HS-5 (cell line): Measurements from ENCODE around the gene KRTAP5-2.
"Not testable (repeated sequence)": the region's sequence is repeated elsewhere in the genome, so short reads cannot be mapped to it uniquely, and the experiment has no call there.

Experiments used
- DNase-seq: peaks from one replicate; pipeline ENCODE4 v3.0.0-alpha.2; 2012; ENCODE audit warnings: low read depth

Gene KRTAP5-2

DNA sequence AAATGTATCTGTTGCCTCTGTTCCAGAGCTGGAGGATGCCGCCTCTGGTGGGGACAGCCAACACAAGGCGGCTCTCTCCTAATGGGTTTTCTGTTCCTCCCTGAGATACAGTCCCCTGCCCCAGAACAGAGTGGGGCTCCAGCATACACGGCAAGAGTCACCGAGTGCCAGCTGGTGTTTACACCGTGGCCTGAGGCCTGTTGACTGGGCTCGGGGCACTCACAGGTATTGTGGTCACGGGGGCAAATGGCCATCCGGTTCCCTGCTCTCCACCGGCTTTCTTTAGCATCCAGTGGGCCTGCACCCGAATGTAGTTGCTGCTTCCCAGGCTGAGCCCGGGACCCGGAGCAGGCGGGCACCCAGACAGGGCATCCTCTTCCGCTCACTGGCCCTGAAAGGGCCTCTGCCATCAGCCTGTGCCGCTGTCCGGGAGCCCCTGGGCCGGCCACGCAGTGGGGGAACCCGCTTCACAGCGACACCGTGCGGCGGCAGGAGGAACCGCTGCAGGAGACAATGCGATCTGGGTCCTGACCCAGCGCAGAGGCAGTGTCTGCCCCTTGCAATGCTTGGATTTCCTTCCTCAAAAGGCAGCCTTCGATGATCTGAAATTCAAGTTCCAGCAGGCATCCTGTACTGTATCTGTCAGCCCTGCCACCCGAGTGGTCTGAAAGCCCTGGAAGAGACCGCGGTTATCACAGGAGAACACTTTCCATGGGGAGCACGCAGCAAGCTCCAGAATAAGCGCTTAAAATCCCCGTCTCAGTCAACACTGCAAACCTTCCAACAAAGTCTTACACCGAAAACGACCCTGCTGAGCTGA, 30.6 kb upstream of the KRTAP5-2 start:
- no peak for DNase-seq

DNA sequence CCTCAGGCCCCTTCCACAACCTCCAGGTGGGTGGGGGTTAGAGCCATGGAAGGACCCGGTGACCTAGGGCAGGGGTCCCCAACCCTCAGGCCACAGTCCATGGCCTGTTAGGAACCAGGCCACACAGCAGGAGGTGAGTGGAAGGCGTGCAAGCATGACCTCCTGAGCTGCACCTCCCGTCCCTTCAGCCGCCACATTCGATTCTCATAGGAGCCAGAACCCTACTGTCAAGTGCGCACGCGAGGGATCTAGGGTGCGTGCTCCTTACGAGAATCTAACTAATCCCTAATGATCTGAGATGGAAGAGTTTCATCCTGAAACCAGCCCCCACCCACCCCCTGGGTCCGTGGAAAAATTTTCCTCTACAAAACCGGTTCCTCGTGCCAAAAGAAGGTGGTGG, 27.4 kb upstream of the KRTAP5-2 start:
- no peak for DNase-seq

DNA sequence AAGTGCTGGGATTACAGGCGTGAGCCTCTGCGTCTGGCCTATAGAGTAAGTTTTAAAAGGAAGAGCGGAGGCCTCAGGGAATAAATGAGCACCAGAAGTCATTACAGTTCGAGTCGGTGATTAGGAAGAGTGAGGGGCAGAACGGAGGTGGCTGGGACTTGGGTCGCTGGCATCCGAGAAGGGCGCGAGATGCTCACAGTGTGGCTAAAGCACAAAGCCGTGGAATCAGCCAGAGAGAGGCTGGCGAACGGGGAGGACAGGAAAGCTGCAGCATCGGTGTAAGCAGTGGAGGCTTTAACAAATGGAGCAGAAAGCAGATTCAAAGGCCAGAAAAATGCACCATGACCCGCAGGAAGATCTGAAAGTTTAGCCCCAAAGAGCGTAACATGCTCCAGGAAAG, 26.5 kb upstream of the KRTAP5-2 start:
- DNase-seq = no peak

DNA sequence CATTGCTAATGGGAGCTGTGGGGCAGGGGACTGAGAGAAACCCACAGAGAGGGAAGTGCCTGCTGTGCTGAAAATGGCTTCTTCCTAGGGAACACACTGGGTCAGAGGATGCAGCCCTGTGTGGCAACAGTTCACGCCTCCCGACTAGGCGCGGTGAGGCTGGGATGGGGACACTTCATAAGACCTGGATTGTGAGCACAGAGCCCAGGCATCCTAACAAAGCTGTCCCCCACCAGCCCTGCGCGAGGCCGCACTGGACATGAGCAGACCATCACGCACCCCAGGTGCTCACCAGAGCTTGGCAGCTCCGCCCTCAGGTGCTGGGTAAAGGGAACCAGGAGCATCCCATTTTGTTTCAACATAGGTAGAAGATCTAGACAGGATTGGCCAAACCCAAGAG, 25.6 kb upstream of the KRTAP5-2 start:
- DNase-seq = no peak

DNA sequence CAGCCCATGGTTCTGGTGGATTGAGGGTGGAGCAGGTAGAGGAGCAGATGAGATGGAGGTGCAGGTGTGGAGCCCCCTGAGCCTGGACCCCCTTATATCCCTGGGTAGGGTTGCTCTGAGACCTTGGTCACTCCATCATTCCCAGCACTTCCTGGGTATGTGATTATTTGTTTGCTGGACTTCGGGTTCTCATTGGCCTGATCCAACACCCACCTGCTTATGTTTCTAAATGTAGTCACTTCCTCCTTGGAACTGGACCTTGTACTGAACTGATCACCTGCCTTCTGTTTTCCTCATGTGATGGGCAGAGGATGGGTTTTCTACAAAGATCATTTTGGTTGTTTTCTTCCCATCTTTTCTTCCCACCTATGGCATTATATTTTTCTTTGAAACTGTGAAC, 24.0 kb upstream of the KRTAP5-2 start, which contains the start of gene KRTAP5-4:
KRTAP5-4 (minus strand) TSS at position 53 of the 400 bp plus-strand sequence; CDS start at position 8, 45 bp downstream.
- no peak for DNase-seq

DNA sequence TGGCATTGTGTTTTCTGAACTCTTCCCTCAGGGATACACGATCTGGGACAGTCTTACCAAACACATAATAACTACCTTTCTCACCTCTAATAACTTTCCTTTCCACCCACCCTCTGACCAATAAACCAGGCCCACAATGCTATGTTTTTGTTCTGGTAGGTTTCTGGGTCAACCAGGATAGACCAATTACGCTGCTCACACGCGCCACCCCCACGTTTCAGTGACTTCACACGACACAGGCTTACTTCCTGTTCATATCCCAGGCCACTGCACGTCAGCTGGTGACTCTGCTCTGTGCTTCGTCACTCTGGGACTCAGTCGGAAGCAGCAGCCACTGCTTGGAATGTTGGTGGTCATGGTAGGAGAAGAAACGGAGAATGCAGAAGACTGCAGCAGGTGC, 21.4 kb upstream of the KRTAP5-2 start:
- no peak for DNase-seq

DNA sequence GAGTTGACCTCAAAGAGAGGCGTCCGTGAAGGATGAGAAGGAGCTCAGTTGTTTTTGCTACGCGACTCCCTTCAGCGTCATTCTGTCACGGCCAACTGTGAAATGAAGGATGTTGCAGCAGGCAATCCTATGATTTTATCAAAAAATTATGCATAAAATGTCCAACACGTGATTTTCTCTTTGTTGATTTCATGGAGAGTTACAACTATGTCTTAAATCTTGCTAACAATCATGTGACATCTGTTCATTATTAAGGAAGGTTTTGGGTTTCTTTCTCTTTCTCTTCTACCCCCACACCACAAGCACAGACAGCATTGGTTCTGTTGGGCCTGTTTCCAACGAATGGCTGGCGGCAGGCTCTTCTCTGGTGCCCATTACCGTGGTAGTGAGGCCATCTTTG, 20.1 kb upstream of the KRTAP5-2 start:
- no peak for DNase-seq

DNA sequence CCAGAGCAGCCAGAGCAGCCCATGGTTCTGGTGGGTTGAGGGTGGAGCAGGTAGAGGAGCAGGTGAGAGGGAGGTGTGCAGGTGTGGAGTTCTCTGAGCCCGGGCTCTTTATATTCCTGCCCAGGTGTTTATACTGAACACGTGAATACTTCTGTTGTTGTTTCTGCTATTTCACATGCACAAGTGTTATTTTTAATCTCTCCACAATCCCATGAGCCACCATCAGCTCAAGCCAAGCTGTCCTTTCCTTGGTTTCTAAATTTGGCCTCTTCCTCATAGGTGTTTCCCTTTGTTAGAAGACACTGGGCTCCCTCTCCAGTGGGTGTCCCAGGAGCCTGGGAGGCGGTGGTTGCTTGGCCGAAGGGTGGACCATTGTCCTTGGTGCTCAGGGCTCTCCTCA, 10.3 kb upstream of the KRTAP5-2 start, which contains the start of gene KRTAP5-3:
KRTAP5-3 (minus strand) TSS at position 101 of the 400 bp plus-strand sequence; CDS start at position 23, 78 bp downstream.
- DNase-seq = no peak

DNA sequence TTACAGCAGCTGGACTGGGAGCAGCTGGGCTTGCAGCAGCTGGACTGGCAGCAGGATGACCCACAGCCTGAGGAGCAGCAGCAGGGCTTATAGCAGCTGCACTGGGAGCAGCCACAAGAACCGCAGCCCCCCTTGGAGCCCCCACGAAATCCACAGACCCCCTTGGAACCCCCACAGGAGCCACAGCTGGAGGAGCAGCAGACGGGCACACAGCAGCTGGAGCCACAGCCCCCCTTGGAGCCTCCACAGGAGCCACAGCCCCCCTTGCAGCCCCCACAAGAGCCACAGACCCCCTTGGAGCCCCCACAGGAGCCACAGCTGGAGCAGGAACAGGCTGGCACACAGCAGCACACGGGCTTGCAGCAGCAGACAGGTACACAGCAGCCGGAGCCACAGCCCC, 9.8 kb upstream of the KRTAP5-2 start:
- DNase-seq = not testable (repeated sequence)

DNA sequence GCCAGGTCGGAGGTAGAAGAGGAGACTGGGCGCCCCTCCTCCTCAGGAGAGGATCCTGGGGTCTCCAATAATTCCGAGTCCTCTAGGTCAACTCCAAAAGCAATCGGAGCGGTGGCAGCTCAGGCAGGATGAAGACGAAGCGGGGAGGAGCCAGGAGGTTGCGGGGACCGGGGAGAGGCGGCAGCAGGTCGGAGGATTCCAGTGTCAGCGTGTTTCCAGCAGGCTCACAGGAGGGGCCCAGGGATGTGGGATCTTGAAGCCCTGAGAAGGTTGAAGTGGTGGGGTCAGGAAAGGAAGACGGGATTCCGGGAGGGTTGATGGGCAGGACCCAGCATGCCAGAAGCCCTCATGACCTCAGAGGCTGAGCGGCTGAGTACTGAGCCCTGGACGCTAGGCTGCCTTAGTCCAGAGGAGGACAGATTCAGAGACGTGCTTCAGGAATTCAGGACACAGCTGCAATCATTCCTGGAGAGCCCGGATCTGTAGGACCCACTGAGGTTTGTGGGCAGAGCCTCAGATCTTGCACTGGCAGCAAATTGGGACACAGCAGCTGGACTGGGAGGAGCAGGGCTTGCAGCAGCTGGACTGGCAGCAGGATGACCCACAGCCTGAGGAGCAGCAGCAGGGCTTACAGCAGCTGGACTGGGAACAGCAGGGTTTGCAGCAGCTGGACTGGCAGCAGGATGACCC, 9.2 kb upstream of the KRTAP5-2 start:
- not testable (repeated sequence) for DNase-seq

DNA sequence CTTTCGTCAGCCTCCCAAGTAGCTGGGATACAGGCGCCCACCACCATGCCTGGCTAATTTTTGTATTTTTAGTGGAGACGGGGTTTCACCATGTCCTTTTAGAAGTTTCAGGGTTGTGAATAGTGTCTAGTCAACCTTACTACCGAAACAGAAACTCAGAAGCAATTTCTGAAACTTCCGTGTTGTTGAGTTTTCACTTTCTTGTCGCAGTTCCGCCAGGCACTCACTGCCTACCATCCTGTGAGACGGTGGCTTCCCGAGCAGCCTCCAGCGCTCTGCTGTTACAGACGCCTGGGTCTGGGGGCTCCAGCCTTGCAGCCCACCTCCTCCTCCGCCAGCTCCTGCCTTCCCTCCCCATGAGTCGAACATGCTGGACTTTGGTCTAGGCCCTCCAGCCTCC, 7.8 kb upstream of the KRTAP5-2 start:
- not testable (repeated sequence) for DNase-seq

DNA sequence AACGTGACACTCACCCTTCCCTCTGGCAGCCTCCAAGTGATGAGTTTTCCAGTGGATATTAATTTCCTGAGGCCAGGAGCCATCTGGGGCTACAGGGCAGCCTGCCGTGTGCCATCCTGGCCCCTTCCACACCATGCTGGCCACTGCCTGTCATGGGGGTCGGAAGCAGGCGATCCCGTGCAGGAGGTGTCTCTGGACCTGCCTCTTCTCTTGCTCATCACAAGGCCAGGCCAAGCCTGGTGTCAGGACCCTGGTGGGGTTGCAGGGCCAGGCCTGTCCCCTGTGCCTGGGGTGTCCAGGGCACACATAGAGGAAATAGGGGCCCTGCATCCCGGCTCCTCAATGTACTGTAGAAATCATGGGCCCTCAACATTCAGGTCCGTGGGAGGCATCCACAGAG, 6.6 kb upstream of the KRTAP5-2 start:
- DNase-seq = no peak

DNA sequence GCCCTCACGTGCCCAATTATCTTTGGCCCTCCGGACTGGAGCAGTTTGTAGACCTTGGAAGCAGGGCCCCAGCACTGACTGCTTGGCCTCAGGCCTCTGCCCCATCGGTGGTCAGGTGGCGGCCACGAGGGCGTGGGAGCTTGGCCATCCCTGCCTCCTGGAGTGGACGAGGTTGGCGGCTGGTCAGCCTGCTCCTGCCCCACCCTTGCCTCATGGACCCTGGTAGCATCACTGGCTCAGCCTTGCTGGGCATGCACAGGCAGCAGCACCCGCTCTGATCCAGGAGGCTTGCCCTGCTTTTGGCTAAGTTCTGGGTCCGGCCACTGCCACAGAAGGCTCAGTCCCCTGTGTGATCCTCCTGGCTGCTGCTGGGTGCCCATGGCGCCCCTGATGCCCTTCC, 6.1 kb upstream of the KRTAP5-2 start:
- DNase-seq = no peak

DNA sequence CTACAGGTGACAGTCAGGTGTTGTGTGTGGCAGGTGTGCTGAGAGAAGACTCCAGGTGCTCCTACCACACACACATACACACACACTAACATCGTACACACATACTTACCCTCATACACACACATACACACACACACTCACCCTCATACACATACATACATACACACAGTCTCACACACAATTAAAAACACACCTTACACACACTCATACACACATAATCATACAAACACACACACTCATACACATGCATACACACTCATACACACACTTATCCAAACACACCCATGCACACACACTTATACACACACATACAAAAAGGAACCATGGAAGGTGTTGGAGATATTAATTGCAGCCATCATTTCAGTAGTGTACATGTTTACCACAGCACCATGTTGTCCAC, 5.5 kb upstream of the KRTAP5-2 start:
- no peak for DNase-seq

DNA sequence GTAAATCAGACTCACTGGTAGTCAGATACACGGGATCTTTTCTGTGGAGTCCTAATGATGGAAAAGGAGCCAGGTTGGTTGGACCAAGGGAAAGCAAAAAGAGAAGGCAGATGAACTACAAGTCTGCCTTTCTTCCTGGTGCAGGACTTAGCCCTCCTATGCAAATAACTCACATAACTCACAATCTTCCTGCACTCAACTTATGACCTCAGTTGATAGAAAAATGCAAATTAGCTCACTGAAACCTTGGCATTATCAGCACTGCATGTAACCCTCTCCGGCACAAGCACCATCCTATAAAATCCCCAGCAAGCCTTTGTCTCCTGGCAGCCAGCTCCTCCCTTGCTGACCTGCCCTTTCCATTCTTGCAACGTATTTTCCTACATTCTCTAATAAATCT, 3.6 kb upstream of the KRTAP5-2 start:
- DNase-seq = not testable (repeated sequence)

DNA sequence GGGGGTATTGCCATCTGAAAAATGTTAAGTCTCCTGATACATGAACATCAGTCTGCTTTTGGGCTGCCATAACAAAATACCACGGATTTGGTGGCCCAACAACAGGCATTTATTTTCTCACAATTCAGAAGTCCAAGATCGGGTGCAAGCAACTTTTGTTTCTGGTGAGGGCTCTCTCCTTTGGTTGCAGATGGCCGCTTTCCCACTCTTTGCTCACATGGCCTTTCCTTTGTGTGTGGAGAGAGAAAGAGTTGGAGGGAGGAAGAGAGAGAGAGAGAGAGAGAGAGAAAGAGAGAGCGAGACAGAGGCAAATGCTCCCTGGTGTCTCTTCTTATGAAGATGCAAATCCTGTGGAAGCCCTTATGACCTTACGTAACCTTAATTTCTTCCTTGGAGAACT, 2.5 kb upstream of the KRTAP5-2 start:
- no peak for DNase-seq

DNA sequence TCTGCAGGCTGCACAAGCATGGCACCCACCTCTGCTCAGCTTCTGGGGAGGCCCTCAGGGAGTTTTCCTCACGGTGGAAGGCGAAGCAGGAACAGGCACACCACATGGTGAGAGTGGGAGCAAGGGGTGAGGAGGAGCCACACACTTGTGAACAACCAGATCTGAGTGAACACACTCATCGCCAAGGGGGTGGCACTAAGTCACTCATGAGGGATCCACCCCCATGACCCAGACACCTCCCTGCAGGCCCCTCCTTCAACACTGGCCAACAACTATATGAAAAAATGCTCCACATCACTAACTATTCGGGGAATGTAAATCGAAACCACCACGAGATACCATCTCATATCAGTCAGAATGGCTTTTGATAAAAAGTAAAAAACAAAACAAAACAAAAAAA, 722 bp upstream of the KRTAP5-2 start:
- no peak for DNase-seq

DNA sequence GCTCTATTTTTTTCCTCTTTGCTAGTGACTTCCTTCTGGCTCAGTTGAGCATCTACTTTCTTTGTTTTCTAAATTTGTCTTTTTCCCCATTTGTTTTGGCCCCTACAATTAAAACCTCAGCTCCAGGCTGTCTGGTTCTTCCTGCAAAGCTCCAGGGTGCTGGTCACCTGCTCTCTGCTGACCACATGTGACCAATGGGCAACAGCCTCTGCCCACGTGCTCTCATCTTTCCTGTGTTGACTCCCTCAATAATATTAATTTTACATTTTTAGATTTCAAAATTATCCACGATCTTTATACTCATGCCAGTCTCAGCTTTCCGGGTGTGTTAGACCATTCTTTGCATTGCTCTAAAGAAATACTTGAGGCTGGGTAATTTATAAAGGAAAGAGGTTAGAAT, 312 bp upstream of the KRTAP5-2 start:
- DNase-seq = not testable (repeated sequence)

DNA sequence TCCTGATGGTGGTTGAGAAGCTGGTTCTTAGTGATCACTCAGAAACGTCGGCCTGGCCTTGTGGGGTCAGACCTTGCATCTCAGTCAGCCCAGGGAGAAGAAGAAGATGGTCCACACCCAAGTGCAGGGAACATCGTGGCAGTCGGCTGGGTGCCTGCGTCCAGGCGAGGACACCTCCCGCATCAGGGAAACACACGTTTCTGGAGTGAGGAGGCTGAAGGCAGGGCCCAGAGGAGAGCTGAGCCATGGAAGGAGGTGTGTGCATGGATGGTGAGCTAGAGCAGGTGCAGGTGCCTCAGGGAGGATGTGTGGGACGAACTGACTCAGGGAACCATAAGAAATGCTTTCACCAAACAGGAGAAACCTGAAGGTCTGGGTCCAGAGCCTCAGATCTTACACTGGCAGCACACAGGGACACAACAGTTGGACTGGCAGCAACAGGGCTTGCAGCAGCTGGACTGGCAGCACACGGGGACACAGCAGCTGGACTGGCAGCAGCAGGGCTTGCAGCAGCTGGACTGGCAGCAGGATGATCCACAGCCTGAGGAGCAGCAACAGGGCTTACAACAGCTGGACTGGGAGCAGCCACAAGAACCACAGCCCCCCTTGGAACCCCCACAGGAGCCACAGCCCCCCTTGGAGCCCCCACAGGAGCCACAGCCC, 632 bp downstream of the KRTAP5-2 start:
- no peak for DNase-seq

DNA sequence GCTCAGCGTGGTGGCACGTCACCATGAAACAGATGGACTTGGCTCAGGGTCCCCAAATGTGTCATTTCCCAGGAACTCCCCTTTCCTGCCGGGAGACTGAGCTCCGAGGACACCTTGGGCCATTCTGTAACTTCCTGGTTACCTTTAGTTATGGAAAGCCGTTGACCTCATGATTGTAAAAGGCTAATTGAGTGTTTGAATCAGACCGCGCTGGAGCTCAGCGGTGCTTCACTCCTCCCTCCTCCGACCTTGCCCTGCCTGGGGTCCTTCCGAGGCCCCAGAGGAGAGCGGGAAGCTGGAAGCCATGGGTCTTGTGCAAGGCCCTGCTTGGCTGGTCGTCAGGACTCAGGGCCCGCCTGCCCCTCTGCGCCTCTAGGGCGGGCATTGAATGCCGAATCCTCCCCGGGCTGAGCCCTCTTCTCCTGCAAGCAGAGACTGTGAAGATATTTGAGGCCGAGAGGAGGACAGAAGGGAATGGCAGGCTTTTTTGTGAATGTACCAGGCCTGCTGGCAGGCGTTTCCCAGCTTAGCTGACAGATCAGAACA, 1.4 kb downstream of the KRTAP5-2 start:
- not testable (repeated sequence) for DNase-seq

DNA sequence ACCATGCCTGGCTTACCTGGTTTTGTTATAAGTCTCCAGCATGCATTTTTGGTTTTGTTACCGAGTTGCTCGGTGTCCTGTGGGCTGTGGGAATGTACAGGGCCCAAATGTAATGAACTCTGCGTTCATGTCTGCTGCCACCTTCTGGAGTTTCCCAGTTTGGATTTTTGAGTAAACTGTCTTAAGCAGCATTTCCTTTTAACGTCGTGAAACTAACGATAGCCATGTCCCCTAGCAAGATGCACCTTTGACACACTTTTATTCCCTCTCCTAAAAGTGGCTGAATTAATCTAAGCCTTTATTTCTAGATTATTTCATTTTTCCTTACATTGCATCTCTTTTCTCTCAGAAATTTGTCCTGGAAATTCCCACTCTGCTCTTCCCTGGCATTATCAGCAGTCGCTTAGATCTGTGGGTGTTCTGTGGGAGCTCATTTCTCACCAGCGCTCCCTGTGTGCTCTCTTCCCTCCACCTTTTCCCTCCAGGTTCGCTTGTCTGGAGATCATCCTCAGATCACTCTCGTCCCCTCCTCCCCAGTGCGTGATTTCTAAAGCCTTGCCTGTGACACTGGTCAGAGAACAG, 2.0 kb downstream of the KRTAP5-2 start:
- DNase-seq = not testable (repeated sequence)

DNA sequence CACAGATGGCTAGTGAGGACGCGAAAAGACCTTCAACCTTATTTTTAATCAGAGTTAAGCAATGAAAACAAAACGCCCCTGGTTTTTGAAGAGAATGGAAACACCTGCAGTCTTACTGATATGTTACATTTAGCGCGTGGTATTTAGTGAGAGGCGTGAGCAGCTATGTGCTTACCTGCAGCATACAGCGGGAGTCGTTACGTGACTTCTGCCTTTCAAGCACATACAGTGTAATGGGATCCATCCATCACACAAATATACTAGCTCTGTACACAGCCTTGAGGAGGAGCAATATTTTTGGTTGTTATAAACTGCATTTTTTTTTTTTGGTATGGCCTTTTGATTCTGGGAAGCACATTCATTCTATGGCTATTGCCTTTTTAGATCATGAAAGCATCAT, 5.5 kb downstream of the KRTAP5-2 start:
- no peak for DNase-seq
